ENCODE data around the gene FOXC1.

Gene FOXC1

DNA sequence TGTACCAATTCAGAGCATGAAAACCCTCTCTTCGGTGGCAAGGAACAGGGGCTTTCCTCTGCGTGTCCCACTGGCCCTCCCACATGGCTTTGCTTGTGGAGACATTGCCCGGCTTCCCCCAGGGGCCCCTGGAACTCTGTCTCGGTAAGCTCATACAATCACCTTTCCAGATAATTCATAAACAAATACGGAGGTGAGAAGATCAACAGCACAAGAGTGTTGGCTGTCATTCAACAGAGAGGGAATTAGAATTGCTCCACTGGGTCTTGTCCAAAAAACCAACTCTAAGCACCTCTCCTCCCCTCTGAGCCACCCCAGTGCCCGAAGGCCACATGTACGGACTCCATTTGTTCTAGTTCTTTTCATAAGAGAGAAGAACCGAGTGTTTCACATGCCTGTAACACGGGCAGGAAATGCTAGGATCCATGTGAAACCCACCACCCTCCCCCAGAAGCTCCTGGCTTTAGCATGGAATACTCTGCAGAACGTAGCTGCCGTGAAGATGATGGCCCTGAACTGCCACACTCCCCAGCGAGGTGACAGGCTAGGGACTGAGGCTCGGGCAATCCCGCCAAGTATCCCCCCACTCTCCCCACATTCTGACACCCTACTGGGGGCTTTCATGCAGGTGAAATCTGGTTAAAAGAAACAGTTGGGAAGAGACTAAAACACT is 24.6 kb upstream of the FOXC1 start:
- no peak for DNase-seq

DNA sequence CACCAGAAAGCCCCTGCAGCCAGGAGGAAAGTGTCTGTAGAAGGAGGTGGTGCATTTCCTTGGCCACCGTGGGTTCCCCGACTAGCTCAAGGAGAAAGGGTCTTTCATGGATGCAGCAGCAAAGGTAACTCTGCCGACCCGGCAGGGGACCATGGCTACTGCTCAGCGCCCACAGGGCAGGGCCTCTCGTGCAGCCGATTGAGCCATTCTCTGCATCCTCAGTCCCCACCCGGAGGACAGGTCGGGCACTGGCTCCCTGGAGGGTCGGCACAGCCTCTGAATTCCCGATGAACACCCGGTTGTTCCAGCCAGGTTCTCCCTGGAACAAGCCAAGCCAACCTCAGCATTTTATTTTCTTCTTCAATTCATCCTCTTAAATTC is 24.1 kb upstream of the FOXC1 start:
- no peak for DNase-seq

DNA sequence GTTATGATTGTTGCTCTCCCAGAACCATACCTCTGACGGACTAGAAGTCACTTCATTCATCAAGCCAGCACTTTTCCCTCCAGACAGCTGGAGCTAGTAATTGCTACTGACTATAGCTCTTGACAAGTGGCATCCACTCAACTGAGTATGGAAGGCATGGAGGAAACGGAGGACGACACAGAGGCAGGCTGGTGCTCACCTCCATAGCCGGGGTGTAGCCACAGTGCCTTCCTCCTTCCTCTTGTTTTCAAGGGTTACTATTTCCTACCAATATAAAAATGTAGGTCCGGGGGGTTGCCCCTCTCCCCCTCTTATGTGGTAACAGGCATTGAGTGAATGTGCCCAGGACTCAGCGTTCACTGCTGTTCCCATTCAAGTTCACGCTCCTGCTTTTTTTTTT is 23.5 kb upstream of the FOXC1 start:
- DNase-seq = no peak

DNA sequence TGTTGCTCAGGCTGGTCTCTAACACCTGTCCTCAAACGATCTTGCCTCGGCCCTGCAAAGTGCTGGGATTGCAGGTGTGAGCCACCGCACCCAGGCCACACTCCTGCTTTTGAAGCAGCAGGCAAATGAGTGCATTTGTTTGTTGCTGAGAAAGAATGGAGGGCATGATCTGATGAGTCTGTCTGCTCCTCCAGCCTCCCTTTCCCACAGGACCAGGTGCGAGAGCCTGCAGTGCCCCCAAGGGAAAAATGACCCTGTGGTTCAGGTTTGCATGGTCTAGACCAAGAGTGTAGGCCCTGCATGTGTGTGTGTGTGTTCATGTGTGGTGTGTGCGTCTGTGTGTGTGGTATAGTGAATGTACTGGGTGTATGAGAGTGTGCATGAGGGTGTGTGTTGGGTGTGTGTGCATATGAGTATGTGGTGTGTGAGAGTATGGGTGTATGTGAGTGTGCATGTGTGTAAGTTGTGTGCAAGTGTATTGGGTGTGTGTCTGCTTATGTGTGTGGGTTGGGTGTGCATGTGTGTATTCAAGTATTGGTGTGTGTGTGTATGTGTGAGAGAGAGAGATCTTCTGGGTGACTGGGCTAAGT is 22.8 kb upstream of the FOXC1 start:
- DNase-seq = no peak

DNA sequence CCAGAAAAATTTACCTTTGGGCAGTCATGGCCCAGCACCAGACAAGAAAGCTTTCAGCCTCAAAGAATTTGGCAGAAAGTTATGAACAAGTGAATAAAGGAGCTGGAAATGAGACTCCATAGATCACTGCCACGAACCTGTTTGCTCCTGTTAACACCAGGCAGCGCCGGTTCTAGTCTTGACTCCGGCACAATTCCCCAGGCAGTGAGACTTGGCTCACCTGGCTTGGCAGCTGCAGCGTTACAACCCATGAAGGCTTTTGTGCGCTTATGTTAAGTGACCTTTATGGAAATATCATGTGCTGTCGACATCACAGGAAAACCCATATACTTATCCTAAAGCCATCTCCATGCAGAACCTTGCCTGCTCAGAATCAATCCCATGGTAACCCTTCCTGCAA is 22.2 kb upstream of the FOXC1 start:
- DNase-seq = no peak

DNA sequence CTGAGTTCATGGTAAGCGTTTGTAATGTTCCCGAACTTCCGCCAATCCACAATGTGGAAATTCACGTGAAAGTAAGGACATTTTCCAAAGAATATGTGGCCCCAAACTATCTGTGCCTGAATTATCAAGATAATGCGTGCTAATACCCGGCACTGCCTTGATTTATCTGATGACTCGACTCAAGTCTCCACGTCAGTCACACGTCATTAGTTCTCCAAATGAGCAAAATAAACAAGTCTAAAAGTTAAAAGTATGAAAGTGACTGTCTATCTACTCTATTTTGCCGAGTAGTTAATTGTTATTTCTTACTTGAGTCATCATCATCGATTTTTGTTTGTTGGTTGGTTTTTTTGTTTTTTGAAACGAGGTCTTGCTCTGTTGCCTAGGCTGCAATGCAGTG is 21.7 kb upstream of the FOXC1 start:
- no peak for DNase-seq

DNA sequence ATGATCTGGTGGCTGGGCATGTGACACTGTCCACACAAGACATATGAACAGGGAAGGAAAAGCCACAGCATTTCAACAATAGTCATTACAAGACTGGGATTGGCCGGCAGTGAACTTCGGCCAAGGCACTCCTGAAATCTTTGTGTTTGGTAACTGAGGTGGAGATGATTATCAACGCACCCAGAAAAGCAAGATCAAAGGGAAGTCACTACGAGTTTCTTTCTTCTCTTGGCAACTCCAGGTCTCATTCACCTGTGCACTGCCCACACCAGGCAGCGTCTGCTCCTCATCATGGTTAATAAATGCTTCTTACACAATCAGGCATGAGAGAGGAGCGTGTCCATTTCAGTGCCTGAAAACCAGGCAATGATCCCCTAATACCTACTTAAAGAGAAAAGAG is 20.5 kb upstream of the FOXC1 start:
- DNase-seq = no peak

DNA sequence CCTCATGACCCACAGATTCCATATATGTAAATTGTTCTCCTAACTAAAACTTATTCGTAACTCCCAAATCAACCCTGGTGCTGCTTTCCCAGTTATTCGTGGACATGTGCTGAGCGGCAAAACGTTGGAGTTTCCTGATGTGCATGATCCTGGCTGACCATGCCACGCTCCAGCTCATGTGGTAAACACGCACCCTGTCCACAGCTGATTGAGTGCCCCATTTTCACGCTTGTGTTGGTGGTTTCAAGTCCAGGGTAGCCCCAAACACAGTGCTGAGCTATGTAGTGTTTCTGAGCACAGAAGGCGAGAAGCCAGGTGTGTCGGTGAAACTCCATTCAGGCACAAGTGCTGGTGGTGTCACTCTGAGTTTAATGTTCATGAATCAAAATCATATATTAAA is 19.1 kb upstream of the FOXC1 start:
- DNase-seq = no peak

DNA sequence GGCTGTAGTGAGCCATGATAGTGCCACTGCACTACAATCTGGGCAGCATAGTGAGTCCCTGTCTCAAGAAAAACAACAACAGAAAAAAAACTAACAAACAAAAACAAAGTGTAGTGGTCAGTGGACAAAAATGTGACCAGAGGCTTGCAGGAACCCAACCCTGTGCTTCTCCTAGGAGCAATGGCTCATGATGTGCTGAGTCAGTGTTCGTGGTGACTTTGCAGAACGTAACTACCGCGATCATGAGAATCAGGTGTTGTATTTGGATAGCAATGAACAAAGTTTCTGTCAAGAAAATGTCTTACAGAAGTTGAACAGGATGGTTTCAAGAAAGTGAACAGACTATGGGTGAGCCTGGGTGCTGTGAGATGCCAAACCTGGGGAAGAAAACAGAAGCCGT is 18.5 kb upstream of the FOXC1 start:
- DNase-seq = no peak

DNA sequence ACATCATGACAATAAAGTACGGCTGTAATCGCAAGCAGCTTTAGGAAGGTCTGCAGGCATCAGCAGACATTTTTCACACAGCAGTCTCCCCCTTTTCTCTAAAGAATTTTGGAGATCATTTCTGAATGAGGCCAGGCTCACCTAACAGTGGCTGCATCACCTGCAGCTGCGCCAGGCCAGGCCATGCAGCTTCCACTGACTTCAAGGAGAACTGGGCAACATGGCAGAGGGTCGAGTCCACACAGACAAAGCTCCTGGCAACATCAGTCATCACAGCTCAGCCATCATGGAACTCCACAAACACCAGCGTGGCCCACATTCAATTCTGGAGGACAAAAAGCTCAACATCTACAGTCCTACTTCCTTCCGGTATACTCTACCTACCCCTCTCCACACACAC is 17.8 kb upstream of the FOXC1 start:
- DNase-seq = no peak

DNA sequence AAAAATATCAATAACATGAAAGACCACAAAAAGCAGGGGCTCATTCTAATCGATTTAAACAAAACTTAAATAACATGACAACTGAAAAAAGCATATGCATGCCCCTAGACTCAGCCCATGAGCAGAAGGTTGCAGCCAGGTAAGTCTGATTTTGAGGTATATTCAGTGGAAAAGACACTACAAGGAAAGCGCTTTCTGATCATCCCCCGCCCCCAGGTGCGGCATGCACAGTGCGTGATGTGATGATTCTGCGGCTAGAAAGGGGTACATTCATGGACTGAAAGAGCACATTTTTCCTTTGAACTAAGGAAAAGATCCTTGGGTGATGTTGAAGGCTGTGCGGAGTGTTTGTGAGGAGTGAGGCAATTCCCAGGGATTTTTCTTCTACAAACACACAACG is 16.9 kb upstream of the FOXC1 start:
- DNase-seq = no peak

DNA sequence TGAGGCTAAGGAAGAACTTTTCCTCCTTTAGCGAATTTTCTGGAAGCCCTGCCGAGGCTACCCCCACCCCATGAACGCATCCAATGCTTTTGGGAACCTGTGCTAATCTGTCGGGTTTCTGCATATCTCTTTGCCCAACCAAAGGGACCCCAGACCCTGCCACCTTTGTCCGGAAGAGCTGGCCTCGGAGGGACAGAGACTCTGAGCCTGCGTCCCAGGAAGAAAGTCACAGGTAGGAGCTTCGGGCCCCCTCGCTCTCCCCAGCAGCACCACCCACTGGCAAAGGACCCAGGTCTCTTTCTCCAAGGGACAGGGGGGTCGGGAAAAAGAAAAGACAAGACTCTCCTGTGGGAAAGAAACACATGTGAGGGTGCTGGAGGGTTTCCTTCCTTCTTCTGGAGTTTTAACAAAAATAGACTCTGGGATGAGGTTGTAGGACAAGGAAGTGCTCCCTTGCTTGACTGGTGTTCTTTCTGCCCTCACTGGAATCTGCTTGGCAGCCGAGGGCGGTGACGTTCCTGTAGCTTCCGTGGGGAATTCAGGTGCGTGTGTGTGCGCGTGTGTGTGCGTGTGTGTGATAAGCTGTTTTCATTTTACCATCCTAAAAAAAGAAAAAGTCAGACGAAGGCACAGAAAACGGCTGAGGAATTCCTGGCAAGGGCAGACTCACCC is 16.3 kb upstream of the FOXC1 start:
- DNase-seq = no peak

DNA sequence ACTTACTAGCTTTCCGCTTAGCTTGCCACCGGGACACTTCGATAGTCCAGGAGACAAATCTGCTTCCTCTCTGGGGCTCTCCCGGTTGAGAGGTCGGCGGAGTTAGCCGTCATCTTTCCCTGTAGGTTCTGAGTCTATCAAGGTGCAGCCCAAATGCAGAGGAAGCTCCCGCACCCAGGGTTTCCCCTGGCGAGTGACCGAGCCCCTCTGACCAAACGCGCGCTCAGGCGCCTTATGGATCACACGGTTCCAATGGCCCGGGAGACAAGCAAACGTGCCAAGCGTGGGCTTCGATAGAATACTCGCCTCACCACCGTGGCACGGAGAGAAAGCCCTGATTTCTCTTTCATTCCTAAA is 15.8 kb upstream of the FOXC1 start:
- DNase-seq = no peak

DNA sequence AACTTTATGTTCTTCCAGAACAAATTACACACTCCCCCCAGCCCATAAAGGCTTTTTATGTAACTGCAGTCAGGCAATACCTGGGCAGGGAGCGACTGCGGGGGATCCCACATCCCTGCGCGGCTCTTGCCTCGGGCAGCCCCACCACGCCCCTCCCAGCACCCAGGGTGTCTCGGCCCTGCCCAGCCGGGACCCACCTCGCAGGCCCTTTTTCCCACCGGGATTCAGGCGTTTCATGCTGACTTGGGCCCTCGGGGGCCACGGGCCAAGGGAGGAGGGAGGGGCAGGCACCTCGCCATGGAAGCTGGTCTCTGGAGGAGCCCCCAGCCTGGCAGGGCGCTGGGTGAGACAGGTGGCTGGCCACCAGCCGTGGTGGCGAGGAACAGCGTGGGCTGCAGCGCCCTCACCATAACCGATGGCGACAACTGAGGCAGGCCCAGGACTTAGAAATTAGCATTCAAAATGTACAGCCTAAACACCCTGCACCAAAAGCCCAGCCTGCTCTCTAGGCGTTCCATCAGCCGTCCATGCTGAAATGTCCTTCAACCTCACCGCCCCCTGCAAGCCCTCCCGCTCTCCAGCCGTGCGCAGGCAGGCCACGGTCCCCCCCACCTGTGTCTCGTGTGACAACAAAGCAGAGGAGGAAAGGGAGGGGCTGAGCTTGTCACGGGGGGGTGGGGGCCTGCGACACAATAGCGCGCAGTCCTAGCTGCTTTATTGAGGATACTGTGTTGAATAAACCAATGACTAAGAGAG is 15.1 kb upstream of the FOXC1 start:
- no peak for DNase-seq

DNA sequence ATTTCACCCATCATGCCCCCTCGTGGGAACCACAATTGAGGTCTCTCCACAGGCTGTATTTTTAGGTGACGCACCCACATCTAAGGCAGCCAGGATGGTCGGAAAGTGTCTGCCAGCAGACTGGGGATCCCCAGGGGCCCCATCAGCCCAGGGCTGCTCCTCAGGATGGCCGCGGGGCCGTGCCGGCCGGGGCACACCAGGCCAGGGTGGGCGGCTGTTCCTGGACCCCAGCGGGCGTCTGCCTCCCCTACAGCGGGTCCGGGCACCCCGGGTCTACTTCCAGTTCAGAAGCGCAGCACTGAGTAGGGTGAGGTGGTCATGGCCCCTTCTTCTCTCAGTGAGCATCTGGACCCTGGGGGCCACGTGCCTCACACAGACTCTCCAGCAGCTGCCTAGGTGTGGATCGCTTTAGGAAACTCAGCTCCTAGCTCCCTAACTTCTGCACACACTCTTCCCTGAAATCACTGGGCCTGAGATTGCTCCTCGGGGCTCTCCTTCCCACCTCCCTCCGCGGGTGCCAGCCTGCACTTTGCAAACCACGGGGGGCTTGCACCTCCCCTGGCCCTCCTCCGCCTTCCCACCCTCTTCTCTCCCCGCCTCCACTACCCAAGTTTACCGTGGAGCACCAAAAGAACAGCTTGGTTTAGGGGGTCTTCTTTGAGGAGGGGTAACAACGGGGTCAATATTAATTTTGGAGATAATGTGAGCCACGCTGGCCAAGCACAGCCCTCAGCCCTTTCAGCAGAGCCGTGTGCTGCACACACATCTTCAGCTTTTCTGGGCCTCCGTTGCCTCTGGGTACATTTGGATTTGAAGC is 14.2 kb upstream of the FOXC1 start:
- DNase-seq = no peak

DNA sequence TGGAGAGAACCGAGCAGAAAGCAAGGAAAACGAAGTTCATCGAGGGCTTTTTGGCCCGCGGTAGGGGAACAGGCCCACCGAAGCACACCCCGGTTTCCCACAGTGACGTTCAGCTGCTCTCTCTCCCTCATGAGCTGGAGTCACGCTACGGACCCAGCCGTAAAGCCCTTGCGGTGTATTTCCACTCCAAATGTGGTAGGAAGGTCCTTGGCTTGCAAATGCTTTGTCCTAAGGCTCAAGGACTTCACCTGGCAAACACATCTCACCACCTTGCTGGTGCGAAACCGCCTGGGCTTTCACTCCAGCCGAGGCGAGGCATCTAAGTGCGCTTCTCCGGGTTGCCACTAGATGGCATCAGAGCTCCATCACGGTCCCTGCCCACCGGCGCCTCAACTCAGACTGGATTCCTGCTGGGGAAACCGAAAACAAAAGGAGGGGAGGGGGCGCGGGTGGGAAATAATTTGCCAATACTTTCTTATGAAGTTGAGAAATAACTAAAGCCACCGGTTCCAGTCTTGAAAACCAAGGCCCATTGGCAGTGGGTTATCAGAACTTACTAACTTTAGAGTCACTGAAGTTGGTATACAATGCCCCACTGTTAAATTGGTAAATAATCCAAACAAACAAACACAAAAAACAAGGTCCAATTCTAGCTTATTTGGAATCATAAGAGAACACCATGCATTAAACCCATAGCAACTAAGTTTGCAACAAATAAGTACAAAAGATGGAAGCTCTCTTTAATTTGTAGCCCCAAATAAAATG is 13.4 kb upstream of the FOXC1 start:
- peak in 3 of 4 experiments; percentile 19 to 44 (median 29) for DNase-seq

DNA sequence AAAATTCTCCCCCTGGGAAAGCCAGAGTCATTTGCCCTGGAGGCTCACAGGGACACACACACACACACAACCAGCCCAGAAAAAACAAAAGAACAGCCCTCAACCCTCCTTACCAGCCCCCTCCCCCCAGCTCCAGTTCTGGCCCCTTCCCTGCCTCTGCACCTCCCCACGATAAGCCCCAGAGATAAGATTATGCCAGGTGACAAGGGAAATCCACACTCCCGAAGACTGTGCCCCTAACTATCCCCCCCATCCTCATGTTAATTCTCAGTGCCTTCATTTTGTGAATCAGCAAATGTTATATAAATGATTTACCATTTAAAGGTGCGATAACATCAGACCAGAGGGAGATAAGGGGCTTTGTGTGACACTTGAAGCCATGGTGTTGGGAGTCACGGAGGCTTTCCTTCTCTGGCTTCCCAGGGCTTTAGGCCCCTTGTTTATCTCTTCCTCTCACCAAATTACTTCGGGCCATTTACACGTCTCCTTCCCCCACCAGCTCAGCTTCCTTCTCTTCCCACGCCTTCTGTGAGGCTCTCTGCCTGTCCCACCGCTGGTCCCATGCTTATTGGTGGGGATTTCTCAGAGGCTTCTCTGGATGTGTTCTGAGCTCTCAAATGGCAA is 12.5 kb upstream of the FOXC1 start:
- no peak for DNase-seq

DNA sequence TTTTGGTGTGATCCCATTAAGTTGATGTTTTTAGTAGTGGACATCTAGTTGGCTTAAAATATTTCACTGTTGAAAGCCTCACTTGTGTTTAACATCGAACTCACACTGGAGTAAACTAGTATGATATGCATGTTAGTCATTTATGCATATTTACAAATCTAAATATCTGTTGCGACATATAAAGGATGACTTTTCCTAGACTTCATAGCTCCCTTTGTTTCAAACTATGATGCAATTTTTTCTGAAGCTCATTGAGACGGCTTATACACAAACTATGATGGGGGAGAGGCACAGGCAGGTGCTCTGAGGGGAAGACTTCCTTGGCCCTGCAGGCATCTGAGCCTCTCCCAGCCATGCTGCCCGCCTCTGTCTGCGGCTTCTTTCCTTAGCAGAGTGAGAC is 11.8 kb upstream of the FOXC1 start:
- DNase-seq = no peak

DNA sequence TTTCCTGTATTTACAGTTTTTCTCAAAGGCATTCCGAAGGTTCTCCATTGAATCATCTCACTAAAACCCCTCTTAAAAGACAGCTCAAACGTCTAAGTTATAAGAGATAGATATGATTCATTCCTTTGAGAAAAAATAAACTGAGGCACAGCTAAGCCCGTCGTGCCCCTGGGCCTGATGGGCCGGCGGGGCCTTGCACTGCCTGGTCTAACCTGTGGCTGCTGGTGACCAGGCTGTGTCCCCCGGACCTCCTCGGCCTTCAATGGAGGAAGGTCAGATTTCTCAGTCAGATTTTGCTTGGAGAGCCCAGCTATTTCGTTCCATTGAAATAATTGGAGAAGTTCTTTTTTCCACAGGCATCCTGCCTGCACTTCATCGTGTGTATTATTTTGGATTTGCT is 11.3 kb upstream of the FOXC1 start:
- DNase-seq = no peak

DNA sequence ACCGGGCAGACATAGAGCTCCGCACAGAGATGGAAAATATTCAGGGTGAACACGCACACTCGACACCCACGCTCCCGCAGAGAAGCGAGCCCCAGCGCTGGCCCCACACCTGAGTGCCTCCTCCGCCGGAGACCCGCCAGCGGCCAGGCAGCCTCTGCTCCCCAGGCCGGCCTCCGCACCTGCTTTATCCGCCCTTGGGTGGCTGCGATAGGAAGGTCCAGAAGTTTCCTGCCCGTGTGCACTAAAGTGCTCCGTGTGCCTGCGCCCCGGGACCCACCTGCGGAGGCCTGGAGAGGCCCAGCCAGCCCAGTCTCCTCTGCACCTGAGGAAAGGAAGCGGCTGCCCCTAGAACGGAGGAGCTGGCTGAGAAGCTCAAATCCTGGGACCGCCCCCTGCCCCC is 10.8 kb upstream of the FOXC1 start:
- DNase-seq = no peak

DNA sequence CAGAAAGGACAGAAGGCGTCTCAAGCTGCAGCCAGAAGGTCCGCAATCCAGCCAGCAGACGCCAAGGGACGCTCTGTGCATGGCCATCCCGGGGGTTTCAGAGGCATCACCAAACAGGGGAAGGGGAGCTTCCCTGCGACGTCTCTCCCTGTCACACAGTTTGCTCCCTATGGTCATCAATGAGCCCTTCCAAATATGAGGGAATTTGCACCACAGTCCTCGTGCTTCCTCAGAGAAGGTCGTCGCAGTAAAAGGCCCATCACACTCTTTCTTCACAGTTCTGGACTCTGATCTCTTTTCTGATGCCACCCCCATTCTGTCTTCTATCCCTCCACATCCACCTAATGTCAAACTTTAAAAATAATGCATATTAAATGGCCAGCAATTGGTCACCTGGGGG is 10.2 kb upstream of the FOXC1 start:
- no peak for DNase-seq

Data from activated CD4-positive, CD25-positive, alpha-beta regulatory T cell (primary cell).